Effector CD4-positive, alpha-beta T cell (primary cell): Measurements from ENCODE around the gene SAMD1.
A peak's percentile ranks its signal among the peaks of the same experiment; 100 is the strongest.

ENCODE experiments used
- DNase-seq: peaks from one replicate; pipeline ENCODE4 v3.0.0-alpha.2; 2020

SAMD1 gene

GRCh38 chr19:14088634-14089411, 1.7 kb downstream of the SAMD1 start:
- DNase-seq, result no peak

- no peak for DNase-seq
These were observed 4.5 kb downstream of the SAMD1 start for GRCh38 chr19:14086098-14086497.

- DNase-seq, result no peak
These were observed 5.1 kb downstream of the SAMD1 start, which contains the start of gene C19orf67 for GRCh38 chr19:14085309-14085995. C19orf67 (minus strand) TSS chr19:14085783; CDS start chr19:14085627, 156 bp downstream.

GRCh38 chr19:14082675-14082960, 7.9 kb downstream of the SAMD1 start:
- DNase-seq, result no peak

GRCh38 chr19:14081797-14082674, 8.5 kb downstream of the SAMD1 start:
- no peak for DNase-seq

- peak; percentile 100 for DNase-seq
These were observed 9.4 kb downstream of the SAMD1 start for GRCh38 chr19:14080887-14081796.

GRCh38 chr19:14078411-14078810, 12.1 kb downstream of the SAMD1 start:
- DNase-seq, result no peak

- DNase-seq, result no peak
These were observed 16.4 kb downstream of the SAMD1 start for GRCh38 chr19:14073925-14074838.

- DNase-seq, result peak; percentile 64
These were observed 17.2 kb downstream of the SAMD1 start for GRCh38 chr19:14073261-14073924.

GRCh38 chr19:14072535-14073260, 17.9 kb downstream of the SAMD1 start, which contains the start of gene MISP3:
MISP3 (plus strand) TSS chr19:14072786; CDS start chr19:14073310, 524 bp downstream.
- no peak for DNase-seq

- no peak for DNase-seq
These were observed 20.1 kb downstream of the SAMD1 start for GRCh38 chr19:14070268-14071050.

GRCh38 chr19:14066134-14066533, 24.4 kb downstream of the SAMD1 start:
- no peak for DNase-seq

- no peak for DNase-seq
These were observed 27.4 kb downstream of the SAMD1 start for GRCh38 chr19:14063105-14063504.

- DNase-seq, result no peak
These were observed 28.0 kb downstream of the SAMD1 start for GRCh38 chr19:14062558-14062855.

GRCh38 chr19:14061751-14062557, 28.6 kb downstream of the SAMD1 start, which contains the start of gene PALM3:
PALM3 (minus strand) TSS chr19:14062076; CDS start chr19:14061980, 96 bp downstream.
- no peak for DNase-seq

GRCh38 chr19:14061081-14061749, 29.3 kb downstream of the SAMD1 start:
- no peak for DNase-seq

GRCh38 chr19:14059652-14060155, 30.8 kb downstream of the SAMD1 start:
- DNase-seq, result no peak
